HL-60 (cell line): ENCODE data around the gene EVI5L.

Experiments
- DNase-seq, 2 experiments: peaks; one replicate each; pipeline ENCODE4 v3.0.0-alpha.2; 2010 to 2020; ENCODE audit warnings: low read depth in 1 of 2, low spot score in 1 of 2
- H3K27ac ChIP-seq: fragments of 250-450 bp; sonication (Bioruptor Pico); replicated peaks from 2 replicates; pipeline ENCODE4 v1.5.1; 2020; ENCODE audit warnings: mild to moderate bottlenecking, moderate library complexity
- H3K27me3 ChIP-seq: fragments of 250-450 bp; sonication (Bioruptor Pico); 2 replicates; pipeline ENCODE4 v1.5.1; 2021; ENCODE audit warnings: mild to moderate bottlenecking, moderate library complexity; ENCODE audit not compliant: insufficient read depth, poor library complexity, severe bottlenecking
- H3K4me3 ChIP-seq: replicated peaks from 2 replicates; pipeline ENCODE4 v1.5.1; 2011; ENCODE audit warnings: mild to moderate bottlenecking, control low read depth, low read length; ENCODE audit not compliant: insufficient read depth
- CTCF ChIP-seq: IDR thresholded peaks from one replicate; pipeline ENCODE4 v1.5.1; 2011; ENCODE audit warnings: low read length, control low read depth, inconsistent platforms; ENCODE audit not compliant: insufficient read depth
- GABPA ChIP-seq: IDR thresholded peaks from 2 replicates; pipeline ENCODE4 v1.6.1; 2012; ENCODE audit warnings: low read depth
- POLR2AphosphoS5 ChIP-seq: IDR thresholded peaks from 2 replicates; pipeline ENCODE4 v1.6.1; 2012; ENCODE audit warnings: low read depth
- REST ChIP-seq: IDR thresholded peaks from 2 replicates; pipeline ENCODE4 v1.6.1; 2012; ENCODE audit warnings: low read depth; ENCODE audit not compliant: insufficient replicate concordance
- SPI1 ChIP-seq: IDR thresholded peaks from 2 replicates; pipeline ENCODE4 v1.6.1; 2012; ENCODE audit warnings: low read depth, mild to moderate bottlenecking, borderline replicate concordance

The EVI5L gene

GRCh38 chr19:7911508-7912143 lies 81.6 kb downstream of the EVI5L start:
- Histone ChIP-seq H3K27me3 (peaks cover 3% of the 10 kb centered on the region), H3K27ac (no peak overlapping the region), H3K4me3 (no peak overlapping the region)
- TF ChIP-seq REST: no peak
- no peak for TF ChIP-seq POLR2AphosphoS5
- TF ChIP-seq CTCF: no peak
- no peak for TF ChIP-seq SPI1
- no peak for TF ChIP-seq GABPA
- DNase-seq: no peak

- DNase-seq: no peak
- Histone ChIP-seq H3K4me3 (no peak overlapping the region), H3K27me3 (peaks cover 3% of the 10 kb centered on the region), H3K27ac (no peak overlapping the region)
- TF ChIP-seq POLR2AphosphoS5: no peak
- TF ChIP-seq SPI1: no peak
- TF ChIP-seq REST: no peak
- TF ChIP-seq GABPA: no peak
- TF ChIP-seq CTCF: no peak
These were observed 82.2 kb downstream of the EVI5L start for GRCh38 chr19:7912144-7912696.

- TF ChIP-seq GABPA (no peak), CTCF (no peak), SPI1 (no peak), REST (no peak), POLR2AphosphoS5 (no peak)
- Histone ChIP-seq H3K27ac (no peak overlapping the region), H3K4me3 (no peak overlapping the region), H3K27me3 (peaks cover 3% of the 10 kb centered on the region)
- DNase-seq: no peak
These were observed 82.9 kb downstream of the EVI5L start for GRCh38 chr19:7912697-7913564.
